K562 (cell line): ENCODE measurements around the gene BPNT1. TPM values are rescaled to one million over a fixed set of nuclear protein-coding genes. Genes with fewer than 3 reads are reported as not detected.

Experiments used
- ATAC-seq: fragments of 200-7000 bp; cut with Tn5 transposase; 3 replicates; pipeline ENCODE4 v1.9.1; 2020; ENCODE audit warnings: moderate library complexity
- BruUV-seq: library from RNA; stranded (reverse); fragments of 400-500 nt; replicated peaks from 2 replicates; lab custom pipeline; 2021; lab: Mats Ljungman, UMichigan
- CTCF ChIA-PET: fragments of 300-600 bp; formaldehyde crosslinking; extraction: SDS; loops from one replicate; lab custom pipeline; 2021; ENCODE audit warnings: low intra/inter-chr PET ratio; lab: Yijun Ruan, JAX
- POLR2A ChIA-PET: fragments of 300-600, 350-650 bp; sonication (Branson Sonifier 250); formaldehyde crosslinking; extraction: SDS; loops from one replicate; lab custom pipeline; 2021; ENCODE audit warnings: antibody characterized with exemption, inconsistent platforms; lab: Yijun Ruan, JAX
- DNase-seq, 4 experiments: peaks; one replicate each; pipeline versions ENCODE4 v3.0.0 to v3.0.0-alpha.2; 2011 to 2018; ENCODE audit warnings: low spot score in 3 of 4, mixed read lengths in 3 of 4; ENCODE audit errors: extremely low read depth in 1 of 4
- FAIRE-seq: peaks from 2 replicates; lab custom pipeline; 2011; peaks lifted over from hg19 to GRCh38; lab: Jason Lieb, UNC
- H2AFZ ChIP-seq: 2 replicates; pipeline ENCODE4 v1.6.0; 2011; ENCODE audit warnings: low read depth, low read length, control low read depth, inconsistent platforms
- H3K27ac ChIP-seq: fragments of 200-600 bp; 3 replicates; pipeline ENCODE4 v1.8.0; 2011; ENCODE audit warnings: low read depth, mild to moderate bottlenecking, control low read depth, inconsistent platforms, low read length, moderate library complexity, mixed read lengths; ENCODE audit errors: extremely low read depth
- H3K27me3 ChIP-seq, 2 experiments: fragments of 300-600 bp in 1 of 2; 2 replicates in 1 of 2; 3 replicates in 1 of 2; pipeline versions ENCODE4 v1.6.0 to v1.8.0; 2011; ENCODE audit warnings: inconsistent platforms in 2 of 2, low read length in 2 of 2, mild to moderate bottlenecking in 1 of 2, mixed read lengths in 1 of 2, moderate library complexity in 1 of 2; ENCODE audit not compliant: control insufficient read depth in 2 of 2, insufficient read depth in 2 of 2
- H3K36me3 ChIP-seq: fragments of 300-600 bp; 3 replicates; pipeline ENCODE4 v1.8.0; 2011; ENCODE audit warnings: mild to moderate bottlenecking, low read length, inconsistent platforms; ENCODE audit not compliant: control insufficient read depth, insufficient read depth
- H3K4me1 ChIP-seq, 2 experiments: fragments of 200-600 bp in 1 of 2; replicated peaks in 1 of 2; 2 replicates in 1 of 2; 3 replicates in 1 of 2; pipeline versions ENCODE4 v1.5.1 to v1.8.0; 2011; ENCODE audit warnings: inconsistent platforms in 2 of 2, low read length in 2 of 2, mild to moderate bottlenecking in 1 of 2, mixed read lengths in 1 of 2, moderate library complexity in 1 of 2; ENCODE audit not compliant: control insufficient read depth in 2 of 2, insufficient read depth in 2 of 2
- H3K4me2 ChIP-seq: 2 replicates; pipeline ENCODE4 v1.6.1; 2011; ENCODE audit warnings: low read length, control low read depth, inconsistent platforms, mixed read lengths; ENCODE audit not compliant: insufficient read depth
- H3K4me3 ChIP-seq: fragments of 200-600 bp; sonication (generic), shearing (Covaris generic); 2 replicates; pipeline ENCODE4 v1.5.1; 2016; ENCODE audit warnings: control low read depth, inconsistent platforms
- H3K79me2 ChIP-seq: fragments of 200-600 bp; 3 replicates; pipeline ENCODE4 v1.8.0; 2011; ENCODE audit warnings: low read length, inconsistent platforms; ENCODE audit not compliant: control insufficient read depth, insufficient read depth
- H3K9ac ChIP-seq, 2 experiments: 2 replicates each; pipeline versions ENCODE4 v1.6.0 to v1.6.1; 2011; ENCODE audit warnings: low read depth in 2 of 2, low read length in 2 of 2, control low read depth in 1 of 2, inconsistent platforms in 1 of 2, mild to moderate bottlenecking in 1 of 2, mixed read lengths in 1 of 2; ENCODE audit not compliant: insufficient read depth in 1 of 2
- H3K9me1 ChIP-seq: one replicate; pipeline ENCODE4 v1.6.0; 2011; ENCODE audit warnings: inconsistent platforms, mild to moderate bottlenecking, low read length, moderate library complexity; ENCODE audit not compliant: control insufficient read depth, insufficient read depth
- H3K9me3 ChIP-seq: replicated peaks from 2 replicates; pipeline ENCODE4 v1.5.1; 2011; ENCODE audit warnings: low read depth, low read length, inconsistent platforms; ENCODE audit not compliant: control insufficient read depth, insufficient read depth
- H4K20me1 ChIP-seq: replicated peaks from 2 replicates; pipeline ENCODE4 v1.6.1; 2011; ENCODE audit warnings: low read length, inconsistent platforms, mixed read lengths; ENCODE audit not compliant: control insufficient read depth, insufficient read depth
- ATF3 ChIP-seq, 2 experiments: fragments of 450-650 bp in 1 of 2; sonication (generic) in 1 of 2; formaldehyde crosslinking in 1 of 2; IDR thresholded peaks in 1 of 2; conservative IDR thresholded peaks in 1 of 2; 2 replicates each; pipeline versions ENCODE4 v1.6.1 to v1.8.1; 2016 to 2023; ENCODE audit warnings: mild to moderate bottlenecking in 2 of 2, moderate library complexity in 2 of 2, inconsistent platforms in 1 of 2, missing genetic modification reagents in 1 of 2
- FOXK2 ChIP-seq, 2 experiments: fragments of 450-650 bp; IDR thresholded peaks in 1 of 2; conservative IDR thresholded peaks in 1 of 2; 2 replicates each; pipeline ENCODE4 v1.6.1; 2016; ENCODE audit warnings: low read depth in 2 of 2, mild to moderate bottlenecking in 1 of 2
- JUNB ChIP-seq: fragments of 450-650 bp; formaldehyde crosslinking; conservative IDR thresholded peaks from 2 replicates; pipeline ENCODE4 v1.4.0; 2020; ENCODE audit warnings: mild to moderate bottlenecking
- WGBS: fragments of 100-300 bp; shearing (Covaris generic); methylation state at CpG from one replicate; pipeline ENCODE4 v1.1.6; 2016; ENCODE audit warnings: low coverage, mixed read lengths; ENCODE audit not compliant: insufficient coverage; ENCODE audit errors: missing lambda C conversion rate; 5-methylcytosine and 5-hydroxymethylcytosine counted together
- in situ Hi-C: fragments of 300-500 bp; cut with MboI; formaldehyde crosslinking; loops from 4 replicates; pipeline ENCODE4 v1.15.0; 2018; ENCODE audit warnings: inconsistent platforms, mixed read lengths
- intact Hi-C: fragments of 100-400 bp; cut with micrococcal nuclease; formaldehyde crosslinking; loops from 2 replicates; pipeline ENCODE4 v1.14.2; 2022
- polyA plus RNA-seq, 8 experiments: library from polyadenylated mRNA; depleted of rRNA in 4 of 8; stranded (reverse) in 5 of 8; unstranded in 3 of 8; fragments of >200 nt; fragmentation: Nextera tagmentation in 2 of 8; fragmentation: Illumina TruSeq in 1 of 8; extraction: Ambion mirVana in 2 of 8; extraction: Trizol in 1 of 8; gene quantifications; 2 replicates each; pipeline versions ENCODE4 v1.2.1 to v1.2.3, GENCODE V29; 2011 to 2014; ENCODE audit warnings: inconsistent platforms in 1 of 8, missing spikeins in 1 of 8
- total RNA-seq, 7 experiments: library from RNA; depleted of rRNA in 6 of 7; stranded (reverse); fragments of >200 nt in 6 of 7; fragmentation: Illumina TruSeq in 2 of 7; extraction: Trizol in 2 of 7; gene quantifications; 2 replicates each; pipeline versions ENCODE4 v1.2.1 to v1.2.3, GENCODE V29; 2011 to 2021; ENCODE audit warnings: low replicate concordance in 1 of 7

The BPNT1 gene
- total and polyA plus RNA-seq, 9 of the 15 experiments (the other 6 are each of a cell fraction or from before 2014, with no cell fraction given): 30.2 to 73.8 (median 40.5) TPM

DNA sequence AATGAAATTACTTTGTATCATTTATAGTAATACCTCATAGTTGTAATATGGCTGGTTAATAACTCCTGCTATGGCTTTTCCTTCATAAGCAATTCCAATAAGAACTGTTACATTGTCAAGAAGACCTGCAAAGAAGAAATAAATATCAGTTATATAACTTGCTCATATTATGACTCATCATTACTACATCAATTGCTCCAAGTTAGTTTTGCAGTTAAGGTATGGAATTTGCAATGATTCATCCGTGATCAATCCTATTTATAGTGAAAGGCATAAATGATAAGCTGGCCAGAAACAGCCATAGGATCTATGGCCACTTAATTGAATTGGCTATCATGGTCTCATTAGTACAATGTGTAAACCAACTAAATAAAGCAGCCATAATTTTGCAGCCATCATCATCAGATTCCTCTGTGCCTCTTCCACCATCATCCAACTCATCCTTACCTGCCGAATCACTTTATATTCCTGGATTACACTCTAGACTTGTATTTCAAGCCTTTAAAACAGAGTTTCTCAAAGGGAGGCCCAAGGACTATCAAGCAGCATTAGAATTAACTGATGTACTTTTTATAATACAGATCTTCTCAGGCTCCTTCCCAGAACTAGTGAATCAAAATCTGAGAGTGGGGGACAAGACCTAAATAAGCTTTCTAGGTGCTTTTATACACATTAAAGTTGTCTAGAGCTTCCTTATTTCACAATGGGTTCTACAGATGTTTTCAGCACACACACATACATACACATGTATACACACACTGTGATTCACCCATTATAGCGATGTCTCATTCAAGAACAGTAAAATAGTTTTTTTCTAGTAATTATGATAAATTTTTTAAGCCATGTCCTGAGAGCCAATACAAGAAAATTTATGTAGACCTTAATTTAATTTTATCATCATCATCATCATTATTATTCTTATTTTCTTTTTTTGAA lies 22.1 kb downstream of the BPNT1 start:
- no peaks in the 10 kb centered on the region for H3K4me1 ChIP-seq
- H3K9me1 ChIP-seq: no peaks in the 10 kb centered on the region
- H3K9ac ChIP-seq: no peak overlapping the region
- H3K36me3 ChIP-seq: peaks cover 53% of the 10 kb centered on the region
- no peak overlapping the region for H2AFZ ChIP-seq
- no peaks in the 10 kb centered on the region for H3K9me3 ChIP-seq
- ChIA-PET POLR2A (interaction anchor here (1.1 to 1.3 kb wide), 3 partner anchors 15 to 22 kb away, joined by 4 read pairs; partner anchors contain the start of gene BPNT1), CTCF (no interaction called here)
- intact Hi-C loops: no loop called here
- no peaks in the 10 kb centered on the region for H3K79me2 ChIP-seq
- no peaks in the 10 kb centered on the region for H3K27me3 ChIP-seq
- DNase-seq (no peak), FAIRE-seq (no peak), ATAC-seq (no peak)
- 87% methylated on average over 3 of the region's 3 CpGs for WGBS
- no peak overlapping the region for H3K4me3 ChIP-seq
- no peak overlapping the region for H3K4me2 ChIP-seq
- no peak overlapping the region for H3K27ac ChIP-seq
- in situ Hi-C loops: no loop called here
- H4K20me1 ChIP-seq: no peaks in the 10 kb centered on the region
- no TSS peak for BruUV-seq
- TF ChIP-seq FOXK2 (conservative IDR thresholded peaks at IDR 0.05 in 1 of 2, IDR thresholded peaks at IDR 0.05 in 1 of 2; ENCODE audit: low read depth in 2 of 2) (no peak), JUNB (CRISPR knock-in tag) (peak; percentile 67), ATF3 (IDR thresholded peaks at IDR 0.05) (peak; percentile 65), ATF3 (CRISPR knock-in tag; conservative IDR thresholded peaks at IDR 0.05) (no peak)
